IPS-NIHi11 (cell line): ENCODE results near the gene PGAM1.
"Not testable (repeated sequence)": the region's sequence is repeated elsewhere in the genome, so short reads cannot be mapped to it uniquely, and the experiment has no call there.

Experiments
- DNase-seq: peaks from one replicate; pipeline ENCODE4 v3.0.0; 2012; ENCODE audit warnings: mixed read lengths, low spot score

PGAM1 gene

DNA sequence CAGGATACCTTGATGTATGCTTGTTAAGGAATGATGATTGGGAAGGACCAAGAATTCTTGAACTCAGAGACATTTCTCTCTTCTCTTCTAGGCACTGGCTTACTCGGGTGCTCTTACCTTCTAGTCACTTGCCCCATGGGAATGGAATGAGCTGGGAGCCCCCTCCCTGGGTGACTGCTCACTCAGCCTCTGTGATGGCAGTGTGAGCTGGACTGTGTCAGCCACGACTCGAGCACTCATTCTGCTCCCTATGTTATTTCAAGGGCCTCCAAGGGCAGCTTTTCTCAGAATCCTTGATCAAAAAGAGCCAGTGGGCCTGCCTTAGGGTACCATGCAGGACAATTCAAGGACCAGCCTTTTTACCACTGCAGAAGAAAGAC lies 30.7 kb downstream of the PGAM1 start:
- no peak for DNase-seq

DNA sequence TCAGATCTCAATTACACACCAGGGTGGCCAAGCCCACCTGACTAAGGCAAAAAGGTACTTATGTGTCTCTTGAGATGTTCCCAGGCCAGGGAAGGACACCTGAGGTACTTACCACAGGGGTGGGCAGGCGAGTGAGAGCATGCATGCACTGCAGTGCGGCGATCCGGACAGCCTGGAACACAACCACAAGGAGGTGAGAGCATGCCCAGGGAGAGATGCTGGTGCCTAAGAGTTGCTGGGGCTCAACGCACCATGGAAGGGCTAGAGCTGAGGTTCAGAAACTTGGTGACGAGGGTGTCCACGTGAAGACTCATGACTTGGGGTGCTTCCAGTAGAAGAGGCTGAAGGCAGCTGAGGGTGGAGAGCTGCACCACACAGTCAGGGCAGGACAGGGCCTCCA lies 33.1 kb downstream of the PGAM1 start:
- DNase-seq = no peak

GRCh38 chr10:97459933-97460332 lies 33.9 kb downstream of the PGAM1 start:
- DNase-seq = no peak

DNA sequence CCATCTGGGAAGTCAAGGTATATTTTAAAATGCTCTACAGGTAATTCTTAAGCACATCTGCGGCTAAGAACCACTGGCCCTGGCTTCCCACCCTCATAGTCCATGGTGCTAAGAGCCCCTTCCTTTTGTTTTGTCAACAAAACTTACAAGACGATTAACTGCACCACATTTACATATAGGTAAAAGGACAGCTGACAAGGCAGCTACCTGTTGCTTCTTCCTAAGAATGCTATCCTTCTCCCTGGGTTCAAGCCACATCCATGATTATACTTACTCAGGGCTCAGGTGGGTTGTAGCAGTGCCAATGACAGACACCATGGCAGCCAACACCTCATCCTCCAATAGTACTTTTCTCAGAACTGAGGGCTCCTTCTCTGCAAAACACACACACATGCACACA lies 36.3 kb downstream of the PGAM1 start:
- no peak for DNase-seq

DNA sequence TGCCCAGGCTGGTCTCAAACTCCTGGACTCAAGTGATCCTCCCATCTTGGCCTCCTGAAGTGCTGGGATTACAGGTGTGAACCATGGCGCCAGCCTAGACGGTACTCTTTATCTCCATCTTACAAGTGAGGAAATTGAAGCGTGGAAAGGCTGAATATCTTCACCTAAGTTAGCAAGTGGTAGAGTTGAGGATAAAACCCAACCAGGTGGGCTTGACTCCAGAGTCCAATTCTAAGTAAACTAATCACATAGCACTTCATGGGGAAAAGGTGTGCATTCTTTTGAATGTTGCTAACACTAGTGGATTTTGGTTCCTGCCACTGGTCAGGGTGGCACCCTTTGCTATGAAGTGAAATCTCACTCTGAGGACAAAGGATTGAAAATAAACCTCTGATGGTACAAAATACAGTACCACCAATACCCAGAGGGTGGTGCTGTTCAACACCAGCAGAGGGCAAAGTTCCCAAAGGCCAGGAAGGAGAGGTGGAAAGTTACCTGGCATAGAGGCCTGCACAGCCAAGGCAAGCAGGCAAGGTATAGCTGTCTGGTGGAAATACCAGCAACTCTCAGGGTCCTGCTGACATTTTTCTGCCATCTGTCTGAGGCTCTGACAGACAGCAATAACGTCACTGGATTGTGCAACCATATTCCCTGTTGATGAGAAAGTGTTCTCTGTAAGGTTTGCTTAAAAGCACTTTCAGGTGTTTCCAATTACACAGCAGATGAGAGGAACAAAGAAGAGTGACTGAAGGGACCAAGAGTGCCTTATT lies 37.6 kb downstream of the PGAM1 start:
- peak; percentile 85 for DNase-seq

DNA sequence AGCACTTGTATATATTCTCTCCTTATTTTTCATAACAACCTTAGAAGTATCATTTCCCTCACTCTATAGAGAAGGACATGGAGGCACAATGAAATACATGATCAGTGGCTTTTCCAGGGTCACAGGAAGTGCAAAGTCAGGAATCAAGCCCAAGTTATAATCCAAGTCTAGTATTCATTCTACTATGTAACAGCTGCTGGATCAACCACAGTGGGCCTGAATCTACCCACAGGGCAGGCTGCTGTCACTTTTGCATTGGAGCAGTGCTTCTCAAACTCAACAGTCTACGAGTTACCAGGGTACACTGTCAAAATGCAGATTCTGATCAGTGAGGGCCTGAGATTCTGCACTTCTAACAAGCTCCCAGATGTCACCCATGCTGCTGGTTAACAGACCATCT lies 38.2 kb downstream of the PGAM1 start:
- no peak for DNase-seq

DNA sequence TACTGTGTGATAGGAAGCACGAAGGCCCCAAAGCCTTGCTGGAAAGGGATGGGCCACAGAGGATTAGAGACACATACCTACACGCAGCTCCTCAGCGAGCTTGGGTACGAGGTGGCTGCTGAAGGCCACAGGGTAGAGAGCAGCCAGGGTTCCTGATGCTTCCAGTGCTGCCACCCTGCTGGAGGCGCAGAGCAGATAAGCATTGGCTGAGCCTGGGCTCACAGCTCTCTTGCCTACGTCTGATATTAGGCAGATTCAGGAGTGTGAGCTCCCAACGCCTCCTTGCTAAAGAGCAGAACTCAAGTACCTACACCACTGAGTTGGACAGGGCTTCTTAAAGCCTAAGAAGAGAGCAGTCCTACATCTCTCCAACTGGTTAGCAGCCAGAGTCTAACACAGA lies 40.0 kb downstream of the PGAM1 start:
- no peak for DNase-seq

DNA sequence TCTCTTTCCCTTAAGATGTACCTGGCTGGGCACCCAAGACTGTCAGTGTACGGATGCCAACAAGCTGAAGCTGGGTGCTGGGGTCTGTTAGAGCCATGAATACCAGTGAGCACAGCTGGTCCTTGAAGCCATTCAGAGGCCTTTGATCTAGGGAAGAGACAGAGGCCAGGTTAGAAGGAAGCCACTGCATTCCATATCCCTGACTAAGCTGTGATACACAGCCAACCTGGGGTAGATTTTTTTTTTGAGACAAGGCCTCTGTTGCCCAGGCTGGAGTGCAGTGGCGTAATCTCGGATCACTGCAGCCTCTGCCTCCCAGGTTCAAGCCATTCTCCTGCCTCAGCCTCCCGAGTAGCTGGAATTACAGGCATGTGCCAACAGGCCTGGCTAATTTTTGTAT lies 40.8 kb downstream of the PGAM1 start:
- DNase-seq = no peak

DNA sequence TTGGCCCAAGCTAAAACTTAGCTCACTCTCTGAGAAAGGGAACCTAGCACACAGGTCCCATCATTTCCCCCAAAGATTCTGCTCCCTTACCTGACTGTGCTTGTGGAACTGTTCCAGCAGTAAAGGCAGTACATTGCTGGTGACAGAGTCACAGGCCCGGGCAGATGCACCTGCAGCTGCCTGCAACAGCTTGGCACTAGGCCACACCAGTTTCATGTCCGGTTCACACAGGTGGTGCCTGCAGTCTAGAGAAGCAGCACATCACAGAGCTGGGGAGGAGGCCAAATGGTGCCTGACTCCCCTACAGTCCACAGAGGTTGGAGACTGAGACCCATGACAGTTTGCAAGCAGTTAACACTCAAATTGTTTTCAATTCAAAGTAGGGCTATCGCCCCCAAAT lies 42.2 kb downstream of the PGAM1 start:
- no peak for DNase-seq

- not testable (repeated sequence) for DNase-seq
Measured at GRCh38 chr10:97468781-97469180, 42.8 kb downstream of the PGAM1 start.

DNA sequence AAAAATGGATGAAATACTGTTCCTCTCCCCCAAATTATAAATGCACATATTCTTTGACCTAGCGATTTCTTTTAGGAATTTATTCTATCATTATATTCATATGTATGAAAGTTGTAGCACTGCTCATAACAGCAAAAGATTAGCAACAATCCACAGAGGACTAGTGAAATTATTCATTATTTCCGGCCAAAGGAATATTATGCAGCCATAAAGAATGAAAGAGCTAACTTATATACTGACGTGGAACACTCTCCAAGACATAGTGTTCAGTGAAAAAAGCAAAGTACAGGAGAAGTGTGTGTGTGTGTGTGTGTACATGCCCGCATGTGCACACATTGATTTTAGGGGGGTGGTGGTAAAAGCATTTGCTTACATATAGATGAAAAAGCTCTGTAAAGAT lies 48.9 kb downstream of the PGAM1 start:
- DNase-seq = no peak

- no peak for DNase-seq
Measured at GRCh38 chr10:97475936-97476594, 50.1 kb downstream of the PGAM1 start.

DNA sequence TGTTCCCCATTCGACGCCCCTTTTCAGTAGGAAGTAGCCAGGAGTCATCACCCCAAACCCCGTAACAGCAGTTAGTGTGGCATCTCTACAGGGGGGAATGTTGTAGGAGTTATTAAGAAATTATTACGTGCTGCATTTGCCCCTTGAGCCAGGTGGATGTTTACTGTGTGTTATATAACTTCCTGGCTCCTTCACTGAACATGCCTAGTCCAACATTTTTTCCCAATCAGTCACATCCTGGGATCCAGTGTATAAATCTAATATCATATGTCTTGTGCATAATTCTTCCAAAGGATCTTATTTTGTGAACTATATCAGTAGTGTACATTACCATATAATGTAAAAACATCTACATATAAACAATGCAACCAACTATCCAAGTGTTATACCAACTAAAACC lies 53.4 kb downstream of the PGAM1 start:
- not testable (repeated sequence) for DNase-seq

GRCh38 chr10:97479939-97480338 lies 53.9 kb downstream of the PGAM1 start:
- DNase-seq = peak; percentile 80

DNA sequence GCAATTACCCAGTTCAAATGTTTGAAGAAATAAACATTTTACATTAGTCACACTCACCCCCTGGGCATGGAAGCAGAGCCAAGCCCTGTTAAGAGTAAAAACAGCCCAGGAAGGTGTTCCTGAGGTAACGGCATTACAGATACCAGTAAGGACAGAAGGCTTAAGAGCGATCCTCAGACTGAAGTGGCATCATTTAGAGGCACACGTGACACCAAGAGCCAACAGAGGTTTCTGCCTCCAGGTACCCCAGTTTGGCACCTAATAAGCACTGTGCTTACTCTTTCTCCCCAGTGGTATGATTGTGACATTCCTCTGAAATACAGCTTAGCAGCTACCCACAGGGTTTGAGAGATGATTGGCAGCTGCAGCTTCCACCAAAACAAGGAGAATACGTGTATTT lies 55.1 kb downstream of the PGAM1 start:
- no peak for DNase-seq

DNA sequence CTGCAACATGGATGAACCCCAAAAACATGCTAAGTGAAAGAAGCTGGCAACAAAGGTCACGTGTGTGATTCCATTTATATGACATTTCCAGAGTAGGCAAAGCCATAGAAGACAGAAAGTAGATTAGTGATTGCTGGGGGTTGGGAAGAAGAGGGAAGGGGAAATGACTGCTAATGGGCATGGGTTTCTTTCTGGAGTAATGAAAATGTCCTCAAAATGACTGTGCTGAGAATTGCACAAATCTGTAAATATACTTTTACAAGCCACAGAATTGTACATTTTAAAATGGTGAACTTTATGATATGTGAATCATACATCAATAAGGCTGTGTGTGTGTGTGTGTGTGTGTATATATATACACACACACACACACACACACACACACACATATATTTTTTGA lies 56.4 kb downstream of the PGAM1 start:
- no peak for DNase-seq
